HG03521 (cell line): Measurements from ENCODE around the gene MTERF1.
"Not testable (repeated sequence)": the region's sequence is repeated elsewhere in the genome, so short reads cannot be mapped to it uniquely, and the experiment has no call there.

ENCODE experiments used
- ATAC-seq: cut with Tn5 transposase; IDR thresholded peaks from one replicate; pipeline ENCODE4 v1.9.1; 2021; ENCODE audit warnings: mild to moderate bottlenecking, moderate library complexity; ENCODE audit not compliant: unreplicated experiment

Gene MTERF1

GRCh38 chr7:91880413-91881241 is at the start of gene MTERF1:
TSS of gene MTERF1 (minus strand) at chr7:91880702. CDS start at chr7:91880083, 619 bp downstream.
- ATAC-seq = peak; percentile 100

GRCh38 chr7:91929463-91929862 is 49.0 kb upstream of the MTERF1 start:
- ATAC-seq = no peak

GRCh38 chr7:91927912-91928311 is 47.4 kb upstream of the MTERF1 start:
- ATAC-seq = no peak

DNA sequence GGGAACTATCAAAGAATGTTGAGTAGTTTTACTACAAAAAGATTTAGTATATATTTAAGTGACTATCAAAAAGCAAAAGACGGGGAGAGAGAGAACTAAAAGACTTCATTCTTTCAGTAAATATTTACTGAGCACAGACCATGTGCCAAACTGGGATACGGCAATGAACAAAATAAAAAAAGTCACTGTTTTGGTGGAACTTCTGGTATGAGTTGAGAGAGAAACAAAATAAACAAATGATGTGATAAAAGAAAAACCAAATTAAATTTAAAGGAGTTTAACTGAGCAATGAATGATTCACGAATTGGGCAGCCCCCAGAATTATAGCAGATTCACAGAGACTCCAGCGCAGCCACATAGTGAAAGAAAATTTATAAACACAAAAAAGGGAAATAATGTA is 42.4 kb upstream of the MTERF1 start:
- no peak for ATAC-seq

DNA sequence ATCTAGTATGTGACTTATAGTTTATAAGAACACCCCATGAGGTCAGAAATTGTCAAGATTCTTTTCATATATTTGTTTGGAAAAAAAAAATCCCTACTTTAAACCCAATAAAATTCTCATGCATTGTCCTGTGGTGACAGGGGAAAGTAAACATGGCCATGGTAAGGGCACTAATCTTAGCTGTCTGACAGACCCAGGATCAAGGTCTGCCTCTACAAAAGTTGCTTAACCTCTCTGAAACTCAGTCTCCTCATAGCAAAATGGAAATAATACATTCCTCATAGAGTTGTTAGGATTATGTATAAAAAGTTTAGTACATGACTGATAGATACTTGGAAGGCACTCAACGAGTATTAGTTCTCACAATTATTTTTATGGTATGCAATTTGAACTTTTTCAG is 37.9 kb upstream of the MTERF1 start:
- ATAC-seq = no peak

- no peak for ATAC-seq
These were observed 35.5 kb upstream of the MTERF1 start for GRCh38 chr7:91916051-91916440.

- ATAC-seq = no peak
These were observed 35.0 kb upstream of the MTERF1 start for GRCh38 chr7:91915401-91916050.

DNA sequence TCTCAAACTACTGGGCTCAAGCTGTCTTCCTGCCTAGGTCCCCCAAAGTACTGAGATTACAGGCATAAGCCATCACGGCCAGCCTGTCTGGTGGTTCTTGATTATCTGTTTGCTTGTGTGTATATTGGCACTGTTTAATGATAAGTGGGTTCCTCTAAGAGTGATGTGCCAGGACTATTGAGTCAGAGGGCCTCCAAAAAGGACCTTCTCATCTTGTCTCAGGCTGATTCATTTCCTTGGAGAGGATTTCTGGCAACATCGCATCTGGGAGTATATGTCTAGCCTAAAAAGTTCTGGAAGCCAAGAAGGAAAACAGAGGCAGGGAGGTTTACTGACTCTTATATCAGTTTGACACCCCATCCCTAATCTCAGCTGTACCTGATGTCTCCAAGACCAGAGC is 33.1 kb upstream of the MTERF1 start:
- ATAC-seq = no peak

DNA sequence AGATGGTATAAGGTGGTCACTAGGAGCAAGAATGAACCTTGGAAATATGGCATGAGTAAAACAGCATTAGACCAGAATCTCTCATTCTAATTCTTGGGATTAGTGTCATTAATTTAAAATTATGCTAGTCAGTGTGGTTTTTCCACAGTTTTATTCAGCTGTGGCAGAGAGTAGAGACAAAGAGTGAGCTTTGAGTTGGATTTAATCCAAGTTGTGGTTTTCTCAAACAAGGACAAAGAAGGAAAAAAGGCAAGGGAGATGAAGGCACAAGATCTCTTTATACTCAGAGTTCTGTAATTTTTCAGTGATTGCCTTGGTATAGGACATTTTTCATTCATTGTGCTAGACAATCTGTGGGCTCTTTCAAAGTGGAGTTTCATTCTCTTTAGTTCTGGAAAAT is 32.0 kb upstream of the MTERF1 start:
- ATAC-seq = no peak

DNA sequence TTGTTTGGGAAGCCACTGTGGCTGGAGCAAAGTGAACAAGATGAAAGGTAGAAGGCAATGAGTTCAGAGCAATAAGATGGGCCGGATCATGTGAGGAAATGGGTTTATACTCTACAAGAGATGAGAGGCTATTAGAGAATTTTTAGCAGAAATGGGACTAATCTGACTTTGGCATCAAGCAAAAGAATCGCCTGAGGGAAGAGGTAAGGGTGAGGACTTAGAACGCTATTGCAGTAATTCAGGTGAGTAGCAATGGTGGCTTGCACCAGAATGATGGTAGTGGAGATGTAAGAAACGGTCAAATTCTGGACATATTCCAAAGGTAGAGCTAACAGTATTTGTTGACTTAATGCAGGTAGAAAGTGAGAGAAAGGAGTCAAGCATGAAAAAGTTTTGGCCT is 30.6 kb upstream of the MTERF1 start:
- ATAC-seq = no peak

DNA sequence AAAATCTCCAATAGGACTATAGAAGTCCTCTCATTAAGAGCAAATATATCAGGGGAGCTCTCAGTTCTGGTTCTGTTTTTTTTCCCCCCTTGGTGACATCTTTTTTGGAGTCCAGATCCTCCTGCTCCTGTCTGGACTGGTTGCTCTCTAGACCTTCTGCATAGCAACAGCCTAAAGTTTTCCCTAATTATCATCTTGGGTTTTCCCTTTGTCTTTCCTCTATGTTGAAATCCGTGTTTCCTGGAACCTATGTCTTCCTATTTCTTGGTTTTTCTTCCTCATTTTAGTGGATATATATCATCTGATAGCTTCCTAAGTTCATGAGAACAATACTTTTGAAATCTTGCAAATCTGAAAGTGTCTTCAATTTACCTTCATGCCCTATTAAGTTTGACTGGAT is 29.7 kb upstream of the MTERF1 start:
- no peak for ATAC-seq

GRCh38 chr7:91899563-91899962 is 19.1 kb upstream of the MTERF1 start:
- ATAC-seq = no peak

GRCh38 chr7:91898240-91898992 is 17.9 kb upstream of the MTERF1 start:
- ATAC-seq = no peak

GRCh38 chr7:91894781-91895480 is 14.4 kb upstream of the MTERF1 start:
- ATAC-seq = no peak

DNA sequence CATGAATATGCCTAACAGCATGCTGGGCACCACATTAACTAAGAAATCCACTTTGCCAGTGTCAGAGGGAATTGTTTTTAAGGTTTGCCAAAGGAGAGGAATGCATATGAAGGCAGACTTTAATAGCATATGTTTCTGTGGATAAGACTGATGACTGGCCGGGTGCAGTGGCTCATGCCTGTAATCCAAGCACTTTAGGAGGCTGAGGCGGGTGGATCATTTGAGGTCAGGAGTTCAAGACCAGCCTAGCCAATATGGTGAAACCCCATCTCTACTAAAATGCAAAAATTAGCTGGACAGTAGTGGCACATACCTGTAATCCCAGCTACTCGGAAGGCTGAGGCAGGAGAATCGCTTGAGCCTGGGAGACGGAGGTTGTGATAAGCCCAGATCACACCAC is 13.2 kb upstream of the MTERF1 start:
- not testable (repeated sequence) for ATAC-seq

DNA sequence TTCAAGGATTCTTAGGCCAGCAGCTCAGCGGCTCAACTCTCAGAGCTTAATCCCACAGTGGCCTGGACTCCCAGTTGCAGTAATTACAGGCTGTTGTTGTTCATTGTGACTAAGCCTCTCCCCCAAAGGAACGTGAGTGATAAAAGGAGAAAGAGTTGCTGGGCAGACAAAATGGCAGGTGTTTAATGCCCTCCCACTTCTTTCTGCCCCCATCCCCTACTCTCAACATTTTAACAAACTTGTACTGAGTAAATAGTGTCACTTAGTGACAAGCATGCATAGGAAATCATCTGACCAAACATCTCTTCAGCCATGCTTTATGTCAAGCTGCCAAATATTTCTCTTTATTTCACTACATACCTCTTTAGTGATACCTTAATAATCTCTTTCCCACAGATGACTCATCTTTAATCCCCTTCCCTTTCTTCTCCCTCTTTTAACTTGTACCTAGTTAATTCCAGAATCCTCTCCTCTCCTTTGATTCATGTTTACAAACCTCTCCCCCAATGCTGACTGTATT is 12.4 kb upstream of the MTERF1 start:
- ATAC-seq = no peak

DNA sequence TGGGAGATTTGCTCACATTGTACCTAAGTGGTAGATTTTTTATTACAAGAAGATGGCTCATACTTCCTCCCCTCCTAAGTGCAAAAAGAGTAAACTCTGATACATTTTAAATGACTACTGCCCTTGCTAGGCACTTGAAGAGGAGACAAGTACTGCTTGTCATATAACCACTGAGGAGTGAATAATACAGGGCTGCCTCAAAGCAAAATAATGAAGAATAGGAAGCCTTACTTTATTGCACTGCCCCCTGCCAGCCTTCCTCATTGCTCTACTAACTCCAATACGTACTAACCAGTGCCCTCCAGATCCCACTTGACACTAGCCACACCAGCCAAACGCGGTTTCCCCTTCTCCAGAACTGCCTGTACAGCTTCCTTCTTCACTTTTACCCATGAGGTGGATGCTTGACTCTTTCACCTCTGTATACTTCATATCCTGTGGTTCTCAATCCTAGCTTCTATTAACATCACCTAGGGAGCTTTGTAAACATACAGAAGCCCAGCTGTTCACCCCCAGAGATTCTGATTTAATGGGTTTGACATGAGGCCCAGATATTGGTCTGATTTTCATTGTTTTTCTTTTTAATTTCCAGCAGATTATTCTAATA is 11.7 kb upstream of the MTERF1 start:
- no peak for ATAC-seq

DNA sequence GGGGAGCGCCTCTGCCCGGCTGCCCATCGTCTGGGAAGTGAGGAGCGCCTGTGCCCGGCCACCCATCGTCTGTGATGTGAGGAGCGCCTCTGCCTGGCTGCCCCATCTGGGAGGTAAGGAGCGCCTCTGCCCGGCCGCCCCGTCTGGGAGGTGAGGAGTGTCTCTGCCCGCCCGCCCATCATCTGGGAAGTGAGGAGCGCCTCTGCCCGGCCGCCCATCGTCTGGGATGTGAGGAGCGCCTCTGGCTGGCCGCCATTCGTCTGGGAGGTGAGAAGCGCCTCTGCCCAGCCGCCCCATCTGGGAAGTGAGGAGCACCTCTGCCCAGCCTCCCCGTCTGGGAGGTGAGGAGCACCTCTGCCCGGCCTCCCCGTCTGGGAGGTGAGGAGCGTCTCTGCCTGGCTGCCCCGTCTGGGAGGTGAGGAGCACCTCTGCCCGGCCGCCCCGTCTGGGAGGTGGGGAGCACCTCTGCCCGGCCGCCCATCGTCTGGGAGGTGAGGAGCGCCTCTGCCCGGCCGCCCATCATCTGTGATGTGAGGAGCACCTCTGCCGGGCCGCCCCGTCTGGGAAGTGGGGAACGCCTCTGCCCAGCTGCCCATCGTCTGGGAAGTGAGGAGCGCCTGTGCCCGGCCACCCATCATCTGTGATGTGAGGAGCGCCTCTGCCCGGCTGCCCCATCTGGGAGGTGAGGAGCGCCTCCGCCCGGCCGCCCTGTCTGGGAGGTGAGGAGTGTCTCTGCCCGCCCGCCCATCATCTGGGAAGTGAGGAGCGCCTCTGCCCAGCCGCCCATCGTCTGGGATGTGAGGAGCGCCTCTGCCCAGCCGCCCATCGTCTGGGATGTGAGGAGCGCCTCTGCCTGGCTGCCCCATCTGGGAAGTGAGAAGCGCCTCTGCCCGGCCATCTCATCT is 8.0 kb upstream of the MTERF1 start:
- not testable (repeated sequence) for ATAC-seq
